ENCODE data around the gene NDUFC2.

DNA sequence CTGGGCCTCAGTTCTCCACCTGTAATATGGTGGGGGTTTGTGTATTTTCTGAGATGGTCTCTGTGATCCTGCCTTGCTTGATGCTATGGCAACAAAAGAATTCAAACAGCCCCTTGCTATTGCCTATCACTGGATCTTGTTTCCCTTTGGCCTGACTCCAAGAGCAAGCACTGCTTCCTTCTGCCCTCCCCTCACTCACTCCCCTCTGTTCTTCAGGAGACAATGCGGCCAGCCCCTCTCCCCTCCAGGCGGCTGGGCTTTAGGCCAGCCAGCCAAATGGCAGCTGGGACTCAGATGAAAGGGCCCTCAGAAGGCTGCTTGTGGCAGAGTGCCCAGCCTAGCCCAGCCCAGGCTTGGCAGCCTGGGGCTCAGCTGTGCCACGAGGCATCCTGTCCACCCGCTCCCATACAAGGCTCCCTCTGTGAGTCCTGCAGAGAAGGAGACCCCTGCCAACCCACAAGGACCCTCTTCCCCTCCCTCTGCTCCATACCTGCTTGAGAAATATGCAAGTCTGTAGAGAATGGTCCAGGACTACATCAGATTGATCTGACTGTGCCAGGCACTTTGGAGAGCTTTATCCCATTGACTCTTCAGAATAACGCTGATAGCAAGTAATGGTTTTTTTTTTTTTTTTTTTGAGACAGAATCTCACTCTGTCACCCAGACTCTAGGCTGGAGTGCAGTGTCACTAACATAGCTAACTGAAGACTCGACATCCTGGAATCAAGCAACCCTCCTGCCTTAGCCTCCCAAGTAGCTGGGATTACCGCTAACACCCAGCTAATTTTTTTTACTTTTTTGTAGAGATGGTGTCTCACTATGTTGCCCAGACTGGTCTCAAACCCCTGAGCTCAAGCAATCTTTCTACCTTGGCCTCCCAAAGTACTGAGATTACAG lies 49.0 kb downstream of the NDUFC2 start:
- TF ChIP-seq, protein P1, sequence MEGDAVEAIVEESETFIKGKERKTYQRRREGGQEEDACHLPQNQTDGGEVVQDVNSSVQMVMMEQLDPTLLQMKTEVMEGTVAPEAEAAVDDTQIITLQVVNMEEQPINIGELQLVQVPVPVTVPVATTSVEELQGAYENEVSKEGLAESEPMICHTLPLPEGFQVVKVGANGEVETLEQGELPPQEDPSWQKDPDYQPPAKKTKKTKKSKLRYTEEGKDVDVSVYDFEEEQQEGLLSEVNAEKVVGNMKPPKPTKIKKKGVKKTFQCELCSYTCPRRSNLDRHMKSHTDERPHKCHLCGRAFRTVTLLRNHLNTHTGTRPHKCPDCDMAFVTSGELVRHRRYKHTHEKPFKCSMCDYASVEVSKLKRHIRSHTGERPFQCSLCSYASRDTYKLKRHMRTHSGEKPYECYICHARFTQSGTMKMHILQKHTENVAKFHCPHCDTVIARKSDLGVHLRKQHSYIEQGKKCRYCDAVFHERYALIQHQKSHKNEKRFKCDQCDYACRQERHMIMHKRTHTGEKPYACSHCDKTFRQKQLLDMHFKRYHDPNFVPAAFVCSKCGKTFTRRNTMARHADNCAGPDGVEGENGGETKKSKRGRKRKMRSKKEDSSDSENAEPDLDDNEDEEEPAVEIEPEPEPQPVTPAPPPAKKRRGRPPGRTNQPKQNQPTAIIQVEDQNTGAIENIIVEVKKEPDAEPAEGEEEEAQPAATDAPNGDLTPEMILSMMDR (IDR thresholded peaks at IDR 0.05; ENCODE audit: poor library complexity, severe bottlenecking) = no peak
- TF ChIP-seq POLR2AphosphoS5 (IDR thresholded peaks at IDR 0.05) (no peak), EP300 (conservative IDR thresholded peaks at IDR 0.05; ENCODE audit: poor library complexity, severe bottlenecking) (no peak), RAD21 (conservative IDR thresholded peaks at IDR 0.05) (no peak), EZH2 (IDR thresholded peaks at IDR 0.05; ENCODE audit: borderline replicate concordance, insufficient read depth, low read length, poor library complexity, severe bottlenecking) (no peak), MXI1 (conservative IDR thresholded peaks at IDR 0.05; ENCODE audit: poor library complexity, severe bottlenecking) (no peak), SMC3 (conservative IDR thresholded peaks at IDR 0.05; ENCODE audit: poor library complexity) (no peak), TAF1 (IDR thresholded peaks at IDR 0.05; ENCODE audit: low read depth) (no peak)
- TF ChIP-seq, protein P2, sequence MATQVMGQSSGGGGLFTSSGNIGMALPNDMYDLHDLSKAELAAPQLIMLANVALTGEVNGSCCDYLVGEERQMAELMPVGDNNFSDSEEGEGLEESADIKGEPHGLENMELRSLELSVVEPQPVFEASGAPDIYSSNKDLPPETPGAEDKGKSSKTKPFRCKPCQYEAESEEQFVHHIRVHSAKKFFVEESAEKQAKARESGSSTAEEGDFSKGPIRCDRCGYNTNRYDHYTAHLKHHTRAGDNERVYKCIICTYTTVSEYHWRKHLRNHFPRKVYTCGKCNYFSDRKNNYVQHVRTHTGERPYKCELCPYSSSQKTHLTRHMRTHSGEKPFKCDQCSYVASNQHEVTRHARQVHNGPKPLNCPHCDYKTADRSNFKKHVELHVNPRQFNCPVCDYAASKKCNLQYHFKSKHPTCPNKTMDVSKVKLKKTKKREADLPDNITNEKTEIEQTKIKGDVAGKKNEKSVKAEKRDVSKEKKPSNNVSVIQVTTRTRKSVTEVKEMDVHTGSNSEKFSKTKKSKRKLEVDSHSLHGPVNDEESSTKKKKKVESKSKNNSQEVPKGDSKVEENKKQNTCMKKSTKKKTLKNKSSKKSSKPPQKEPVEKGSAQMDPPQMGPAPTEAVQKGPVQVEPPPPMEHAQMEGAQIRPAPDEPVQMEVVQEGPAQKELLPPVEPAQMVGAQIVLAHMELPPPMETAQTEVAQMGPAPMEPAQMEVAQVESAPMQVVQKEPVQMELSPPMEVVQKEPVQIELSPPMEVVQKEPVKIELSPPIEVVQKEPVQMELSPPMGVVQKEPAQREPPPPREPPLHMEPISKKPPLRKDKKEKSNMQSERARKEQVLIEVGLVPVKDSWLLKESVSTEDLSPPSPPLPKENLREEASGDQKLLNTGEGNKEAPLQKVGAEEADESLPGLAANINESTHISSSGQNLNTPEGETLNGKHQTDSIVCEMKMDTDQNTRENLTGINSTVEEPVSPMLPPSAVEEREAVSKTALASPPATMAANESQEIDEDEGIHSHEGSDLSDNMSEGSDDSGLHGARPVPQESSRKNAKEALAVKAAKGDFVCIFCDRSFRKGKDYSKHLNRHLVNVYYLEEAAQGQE (IDR thresholded peaks at IDR 0.05; ENCODE audit: borderline replicate concordance) = no peak
